Activated CD4-positive, alpha-beta T cell treated with anti-CD3 and anti-CD28 coated beads, Interleukin-10, Interleukin-2, amounts not matched to agents 100 ng/mL and 50 ng/mL, durations not matched to agents 16 hours and 8 hours (primary cell): ENCODE data around the gene NRXN2.

Experiments
- DNase-seq: peaks from one replicate; pipeline ENCODE4 v3.0.0-alpha.2; 2020

The NRXN2 gene

GRCh38 chr11:64758330-64759079, 35.5 kb upstream of the NRXN2 start:
- DNase-seq, result no peak

- no peak for DNase-seq
Measured at GRCh38 chr11:64757549-64758329, 34.7 kb upstream of the NRXN2 start.

- DNase-seq, result no peak
Measured at GRCh38 chr11:64755681-64756361, 32.8 kb upstream of the NRXN2 start.

- DNase-seq, result no peak
Measured at GRCh38 chr11:64754919-64755662, 32.1 kb upstream of the NRXN2 start.

- no peak for DNase-seq
Measured at GRCh38 chr11:64754124-64754918, 31.3 kb upstream of the NRXN2 start.

- DNase-seq, result no peak
Measured at GRCh38 chr11:64753380-64754123, 30.6 kb upstream of the NRXN2 start.

GRCh38 chr11:64753019-64753379, 30.0 kb upstream of the NRXN2 start:
- DNase-seq, result no peak

GRCh38 chr11:64752175-64752970, 29.4 kb upstream of the NRXN2 start:
- DNase-seq, result no peak

GRCh38 chr11:64751580-64751979, 28.6 kb upstream of the NRXN2 start:
- DNase-seq, result no peak

- DNase-seq, result no peak
Measured at GRCh38 chr11:64751136-64751535, 28.1 kb upstream of the NRXN2 start.

GRCh38 chr11:64750361-64751054, 27.5 kb upstream of the NRXN2 start:
- DNase-seq, result no peak

GRCh38 chr11:64747961-64748665, 25.1 kb upstream of the NRXN2 start:
- no peak for DNase-seq

GRCh38 chr11:64746486-64746885, 23.5 kb upstream of the NRXN2 start:
- DNase-seq, result no peak

GRCh38 chr11:64745521-64746328, 22.7 kb upstream of the NRXN2 start:
- peak; percentile 81 for DNase-seq

- peak; percentile 85 for DNase-seq
Measured at GRCh38 chr11:64745189-64745520, 22.2 kb upstream of the NRXN2 start.

- DNase-seq, result no peak
Measured at GRCh38 chr11:64744544-64745188, 21.7 kb upstream of the NRXN2 start.

GRCh38 chr11:64743591-64744543, 20.9 kb upstream of the NRXN2 start, which contains the start of gene RASGRP2:
RASGRP2 (minus strand) TSS chr11:64744142; CDS start chr11:64742866, 1,276 bp downstream.
- peak; percentile 80 for DNase-seq
